Endothelial cell of umbilical vein (primary cell): ENCODE results near the gene FAM186B. TPM values are rescaled to one million over a fixed set of nuclear protein-coding genes. Genes with fewer than 3 reads are reported as not detected.

Source experiments
- BruUV-seq: library from RNA; stranded (reverse); fragments of 400-500 nt; replicated peaks from 2 replicates; lab custom pipeline; 2021; lab: Mats Ljungman, UMichigan
- CTCF ChIA-PET: fragments of 300-600, 350-600 bp; sonication (Branson Sonifier 250); formaldehyde crosslinking; loops from one replicate; lab custom pipeline; 2021; ENCODE audit warnings: antibody characterized with exemption, inconsistent platforms; lab: Charles Lee
- POLR2A ChIA-PET: fragments of 300-600, 350-600 bp; sonication (Branson Sonifier 250); formaldehyde crosslinking; loops from one replicate; lab custom pipeline; 2021; ENCODE audit warnings: antibody characterized with exemption, inconsistent platforms; lab: Charles Lee
- DNase-seq: peaks from one replicate; pipeline ENCODE4 v3.0.0-alpha.2; 2011; ENCODE audit warnings: low read depth, low spot score
- FAIRE-seq: peaks from 2 replicates; lab custom pipeline; 2011; peaks lifted over from hg19 to GRCh38; lab: Jason Lieb, UNC
- H2AFZ ChIP-seq: 2 replicates; pipeline ENCODE4 v1.6.0; 2012; ENCODE audit warnings: low read depth, low read length, control low read depth, inconsistent platforms
- H3K27ac ChIP-seq: 2 replicates; pipeline ENCODE4 v1.5.1; 2011; ENCODE audit warnings: low read depth, mild to moderate bottlenecking, control low read depth, low read length, moderate library complexity; ENCODE audit not compliant: insufficient read depth
- H3K27me3 ChIP-seq, 2 experiments: 2 replicates each; pipeline versions ENCODE4 v1.6.0 to v1.6.1; 2011; ENCODE audit warnings: low read length in 2 of 2, mixed read lengths in 1 of 2; ENCODE audit not compliant: control insufficient read depth in 2 of 2, insufficient read depth in 2 of 2
- H3K36me3 ChIP-seq, 2 experiments: 2 replicates in 1 of 2; 3 replicates in 1 of 2; pipeline ENCODE4 v1.5.1; 2011; ENCODE audit warnings: low read length in 2 of 2, mild to moderate bottlenecking in 1 of 2, moderate library complexity in 1 of 2; ENCODE audit not compliant: control insufficient read depth in 2 of 2, insufficient read depth in 2 of 2; ENCODE audit errors: extremely low read depth in 1 of 2
- H3K4me1 ChIP-seq: 3 replicates; pipeline ENCODE4 v1.5.1; 2011; ENCODE audit warnings: mild to moderate bottlenecking, low read length; ENCODE audit not compliant: control insufficient read depth, insufficient read depth; ENCODE audit errors: extremely low read depth
- H3K4me2 ChIP-seq: 2 replicates; pipeline ENCODE4 v1.6.1; 2011; ENCODE audit warnings: low read length, control low read depth, mixed read lengths; ENCODE audit not compliant: insufficient read depth
- H3K4me3 ChIP-seq, 3 experiments: fragments of 200-600 bp in 1 of 3; sonication (generic), shearing (Covaris generic) in 1 of 3; replicated peaks in 1 of 3; 2 replicates each; pipeline ENCODE4 v1.5.1; 2011 to 2016; ENCODE audit warnings: control low read depth in 3 of 3, low read length in 3 of 3, mild to moderate bottlenecking in 2 of 3, inconsistent platforms in 1 of 3, low read depth in 1 of 3, moderate library complexity in 1 of 3; ENCODE audit not compliant: insufficient read depth in 1 of 3
- H3K79me2 ChIP-seq: 2 replicates; pipeline ENCODE4 v1.6.0; 2012; ENCODE audit warnings: low read length, inconsistent platforms; ENCODE audit not compliant: control insufficient read depth, insufficient read depth
- H3K9ac ChIP-seq: replicated peaks from 2 replicates; pipeline ENCODE3; 2011; ENCODE audit warnings: low read length, control low read depth; ENCODE audit not compliant: insufficient read depth; ENCODE audit errors: extremely low read depth
- H3K9me1 ChIP-seq: replicated peaks from 3 replicates; pipeline ENCODE4 v1.6.0; 2011; ENCODE audit warnings: mild to moderate bottlenecking, low read length; ENCODE audit not compliant: control insufficient read depth, insufficient read depth; ENCODE audit errors: extremely low read depth
- H3K9me3 ChIP-seq: replicated peaks from 2 replicates; pipeline ENCODE4 v1.5.1; 2012; ENCODE audit warnings: low read length, inconsistent platforms; ENCODE audit not compliant: control insufficient read depth, insufficient read depth
- H4K20me1 ChIP-seq: replicated peaks from 2 replicates; pipeline ENCODE3; 2011; ENCODE audit warnings: mild to moderate bottlenecking, low read length; ENCODE audit not compliant: control insufficient read depth, insufficient read depth; ENCODE audit errors: extremely low read depth
- EZH2 ChIP-seq: IDR thresholded peaks from 2 replicates; pipeline ENCODE4 v1.6.1; 2012; ENCODE audit warnings: borderline replicate concordance, low read depth, mild to moderate bottlenecking, moderate library complexity, low read length, inconsistent platforms; ENCODE audit not compliant: severe bottlenecking
- GATA2 ChIP-seq: IDR thresholded peaks from 2 replicates; pipeline ENCODE4 v1.7.0; 2011; ENCODE audit warnings: low read depth, mild to moderate bottlenecking, moderate library complexity, mixed read lengths, low read length; ENCODE audit not compliant: insufficient read length, insufficient read depth
- MAX ChIP-seq: IDR thresholded peaks from 2 replicates; pipeline ENCODE4 v1.6.1; 2011; ENCODE audit not compliant: insufficient read depth, insufficient read length
- MYC ChIP-seq: IDR thresholded peaks from one replicate; pipeline ENCODE4 v1.6.1; 2011; ENCODE audit warnings: mild to moderate bottlenecking, low read depth, low read length
- POLR2A ChIP-seq: IDR thresholded peaks from 2 replicates; pipeline ENCODE4 v1.6.1; 2012; ENCODE audit warnings: low read depth, mild to moderate bottlenecking, control low read depth, low read length
- dilution Hi-C: fragments of 300-500 bp; cut with MboI; formaldehyde crosslinking; loops from one replicate; pipeline ENCODE4 v1.15.0; 2019; ENCODE audit warnings: low sequenced_read_pairs; ENCODE audit not compliant: extremely low pct_ligation_motif_present
- intact Hi-C: fragments of 100-400 bp; cut with micrococcal nuclease; formaldehyde crosslinking; loops from one replicate; pipeline ENCODE4 v1.10.0; 2022
- polyA plus RNA-seq, 4 experiments: library from polyadenylated mRNA; depleted of rRNA in 3 of 4; stranded (reverse) in 3 of 4; unstranded in 1 of 4; fragments of >200 nt; gene quantifications; 2 replicates each; pipeline versions ENCODE4 v1.2.1 to v1.2.3, GENCODE V29; 2011 to 2012; ENCODE audit warnings: missing spikeins in 1 of 4
- total RNA-seq: library from RNA; stranded (reverse); gene quantifications from 2 replicates; pipeline ENCODE4 v1.2.3, GENCODE V29; 2021
- TF ChIP-seq, protein P1 (sequence below), 2 donors: IDR thresholded peaks; 1 replicate in 1 of 2; 2 replicates in 1 of 2; pipeline ENCODE4 v1.5.1; 2011; ENCODE audit warnings: low read length in 2 of 2, mild to moderate bottlenecking in 2 of 2, moderate library complexity in 2 of 2, control low read depth in 1 of 2, inconsistent platforms in 1 of 2, low read depth in 1 of 2; ENCODE audit not compliant: insufficient read depth in 1 of 2; ENCODE audit errors: extremely low read depth in 1 of 2

The FAM186B gene
- total and polyA plus RNA-seq, 2 donors (not counting 3 experiments of a cell fraction or from before 2014, with no cell fraction given) = 0.10 to 0.33 TPM

DNA sequence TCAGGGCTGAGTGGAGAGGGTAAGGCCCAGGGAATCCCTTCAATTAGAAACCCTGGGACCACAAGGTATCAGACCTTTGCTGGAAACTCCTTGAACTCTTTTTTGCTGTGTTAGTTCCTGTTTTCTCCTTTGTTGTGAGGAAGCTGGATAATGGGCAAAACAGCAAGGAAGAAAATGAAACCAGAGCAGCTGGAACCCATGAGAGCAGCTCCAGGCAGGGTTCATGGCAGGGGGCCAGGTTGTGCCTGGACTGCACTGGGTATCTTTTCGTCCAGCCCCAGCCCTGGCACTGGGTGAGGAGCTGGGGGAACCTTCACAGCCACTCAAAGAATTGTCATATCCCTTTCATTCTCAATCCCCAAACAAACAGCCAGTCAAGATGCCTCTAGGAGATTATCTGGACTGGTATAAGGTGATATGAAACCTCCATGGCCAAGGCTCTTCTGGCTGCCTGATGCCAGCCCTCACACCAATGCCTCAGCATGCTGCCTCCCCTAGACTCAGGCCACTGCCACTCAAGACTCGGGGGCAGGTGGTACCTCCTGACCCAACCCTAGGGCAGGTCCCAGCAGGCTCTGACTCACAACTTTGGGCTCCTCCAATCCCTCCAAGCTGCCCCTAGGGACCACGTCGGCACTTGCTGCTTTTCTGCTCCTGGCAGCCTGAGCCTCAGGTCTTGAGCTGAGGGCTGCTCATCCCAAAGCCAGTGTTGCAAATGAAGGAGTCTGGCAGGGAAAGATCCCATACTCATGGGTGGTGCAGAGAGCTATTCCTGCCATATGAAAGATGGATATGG, 16.5 kb downstream of the FAM186B start:
- Histone ChIP-seq H3K9me1 (no peaks in the 10 kb centered on the region), H3K9ac (no peak overlapping the region), H3K36me3 (no peaks in the 10 kb centered on the region), H4K20me1 (no peaks in the 10 kb centered on the region), H2AFZ (no peak overlapping the region), H3K4me1 (no peaks in the 10 kb centered on the region), H3K9me3 (no peaks in the 10 kb centered on the region), H3K4me2 (no peak overlapping the region), H3K27ac (no peak overlapping the region), H3K27me3 (no peaks in the 10 kb centered on the region), H3K79me2 (no peaks in the 10 kb centered on the region), H3K4me3 (no peak overlapping the region)
- FAIRE-seq (no peak), DNase-seq (no peak)
- ChIA-PET POLR2A (no interaction called here), CTCF (interaction anchor here (1.0 to 1.6 kb wide), 4 partner anchors 8 to 241 kb away, joined by 3 to 7 read pairs (median 4); no protein-coding TSS in a partner anchor)
- dilution Hi-C loops = no loop called here
- TF ChIP-seq GATA2 (no peak), MAX (no peak)
- intact Hi-C loops = no loop called here
- BruUV-seq = no TSS peak

- CTCF ChIA-PET = interaction anchor here (0.7 to 1.6 kb wide), 4 partner anchors 8 to 241 kb away, joined by 3 to 7 read pairs (median 4); no protein-coding TSS in a partner anchor
- DNase-seq = no peak
Observed at GRCh38 chr12:49588281-49588680, 17.2 kb downstream of the FAM186B start.

More at GRCh38 chr12:49588281-49588680, 17.2 kb downstream of the FAM186B start:
- no peak for FAIRE-seq
- intact Hi-C loops = no loop called here
- no peaks in the 10 kb centered on the region for H3K4me1 ChIP-seq
- no TSS peak for BruUV-seq
- no peaks in the 10 kb centered on the region for H3K9me3 ChIP-seq
- no peak overlapping the region for H2AFZ ChIP-seq
- H3K4me3 ChIP-seq = no peak overlapping the region
- H3K9ac ChIP-seq = no peak overlapping the region
- no peaks in the 10 kb centered on the region for H3K9me1 ChIP-seq
- TF ChIP-seq MYC (no peak), EZH2 (no peak), GATA2 (no peak), POLR2A (no peak)
- TF ChIP-seq, protein P1, sequence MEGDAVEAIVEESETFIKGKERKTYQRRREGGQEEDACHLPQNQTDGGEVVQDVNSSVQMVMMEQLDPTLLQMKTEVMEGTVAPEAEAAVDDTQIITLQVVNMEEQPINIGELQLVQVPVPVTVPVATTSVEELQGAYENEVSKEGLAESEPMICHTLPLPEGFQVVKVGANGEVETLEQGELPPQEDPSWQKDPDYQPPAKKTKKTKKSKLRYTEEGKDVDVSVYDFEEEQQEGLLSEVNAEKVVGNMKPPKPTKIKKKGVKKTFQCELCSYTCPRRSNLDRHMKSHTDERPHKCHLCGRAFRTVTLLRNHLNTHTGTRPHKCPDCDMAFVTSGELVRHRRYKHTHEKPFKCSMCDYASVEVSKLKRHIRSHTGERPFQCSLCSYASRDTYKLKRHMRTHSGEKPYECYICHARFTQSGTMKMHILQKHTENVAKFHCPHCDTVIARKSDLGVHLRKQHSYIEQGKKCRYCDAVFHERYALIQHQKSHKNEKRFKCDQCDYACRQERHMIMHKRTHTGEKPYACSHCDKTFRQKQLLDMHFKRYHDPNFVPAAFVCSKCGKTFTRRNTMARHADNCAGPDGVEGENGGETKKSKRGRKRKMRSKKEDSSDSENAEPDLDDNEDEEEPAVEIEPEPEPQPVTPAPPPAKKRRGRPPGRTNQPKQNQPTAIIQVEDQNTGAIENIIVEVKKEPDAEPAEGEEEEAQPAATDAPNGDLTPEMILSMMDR (IDR thresholded peaks at IDR 0.05; ENCODE audit: extremely low read depth in 1 of 2, insufficient read depth in 1 of 2, low read depth in 1 of 2, low read length in 2 of 2) = no peak
- H3K79me2 ChIP-seq = no peaks in the 10 kb centered on the region
- no peak overlapping the region for H3K27ac ChIP-seq
- dilution Hi-C loops = no loop called here
- H3K27me3 ChIP-seq = no peaks in the 10 kb centered on the region
- H4K20me1 ChIP-seq = no peaks in the 10 kb centered on the region
- H3K36me3 ChIP-seq = no peaks in the 10 kb centered on the region
- POLR2A ChIA-PET = no interaction called here
- H3K4me2 ChIP-seq = no peak overlapping the region
